GM10248 (cell line): ENCODE results near the gene MAN2A2.

Experiments
- CTCF ChIA-PET: fragments of 300-600 bp; sonication (Branson Sonifier 250); formaldehyde crosslinking; extraction: SDS; loops from one replicate; lab custom pipeline; 2021; ENCODE audit warnings: antibody characterized with exemption; lab: Yijun Ruan, JAX
- POLR2A ChIA-PET: fragments of 350-650 bp; sonication (Branson Sonifier 250); formaldehyde crosslinking; extraction: SDS; loops from one replicate; lab custom pipeline; 2020; ENCODE audit warnings: antibody characterized with exemption; lab: Yijun Ruan, JAX
- DNase-seq: peaks from one replicate; pipeline ENCODE4 v3.0.0; 2012; ENCODE audit errors: extremely low spot score
- TF ChIP-seq, protein P1 (sequence below): IDR thresholded peaks from 2 replicates; pipeline ENCODE4 v1.5.1; 2012; ENCODE audit warnings: mild to moderate bottlenecking, low read depth; ENCODE audit errors: extremely low read depth, missing control alignments, control extremely low read depth

The MAN2A2 gene

DNA sequence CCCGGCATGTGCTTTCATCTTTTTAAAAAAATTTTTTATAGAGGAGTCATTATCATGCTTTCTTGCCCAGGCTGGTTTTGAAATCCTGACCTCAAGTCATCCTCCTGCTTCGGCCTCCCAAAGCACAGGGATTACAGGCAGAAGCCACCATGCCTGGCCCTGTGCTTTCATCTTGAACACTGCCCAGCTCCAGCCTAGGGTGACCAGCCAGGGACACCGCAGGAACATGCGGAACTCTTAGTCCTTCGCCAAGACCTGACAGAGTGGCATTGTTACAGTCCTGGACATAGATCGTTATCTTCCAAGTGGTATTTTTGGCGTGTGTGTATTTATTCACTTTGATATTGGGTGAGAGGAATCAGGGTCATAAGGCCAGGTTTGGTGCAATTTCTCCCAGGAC, 42.7 kb upstream of the MAN2A2 start:
- ChIA-PET POLR2A (no interaction called here), CTCF (interaction anchor here (1.2 kb wide), 1 partner anchor 42 kb away, joined by 3 read pairs; no protein-coding TSS in a partner anchor)
- DNase-seq: no peak
- TF ChIP-seq, protein P1, sequence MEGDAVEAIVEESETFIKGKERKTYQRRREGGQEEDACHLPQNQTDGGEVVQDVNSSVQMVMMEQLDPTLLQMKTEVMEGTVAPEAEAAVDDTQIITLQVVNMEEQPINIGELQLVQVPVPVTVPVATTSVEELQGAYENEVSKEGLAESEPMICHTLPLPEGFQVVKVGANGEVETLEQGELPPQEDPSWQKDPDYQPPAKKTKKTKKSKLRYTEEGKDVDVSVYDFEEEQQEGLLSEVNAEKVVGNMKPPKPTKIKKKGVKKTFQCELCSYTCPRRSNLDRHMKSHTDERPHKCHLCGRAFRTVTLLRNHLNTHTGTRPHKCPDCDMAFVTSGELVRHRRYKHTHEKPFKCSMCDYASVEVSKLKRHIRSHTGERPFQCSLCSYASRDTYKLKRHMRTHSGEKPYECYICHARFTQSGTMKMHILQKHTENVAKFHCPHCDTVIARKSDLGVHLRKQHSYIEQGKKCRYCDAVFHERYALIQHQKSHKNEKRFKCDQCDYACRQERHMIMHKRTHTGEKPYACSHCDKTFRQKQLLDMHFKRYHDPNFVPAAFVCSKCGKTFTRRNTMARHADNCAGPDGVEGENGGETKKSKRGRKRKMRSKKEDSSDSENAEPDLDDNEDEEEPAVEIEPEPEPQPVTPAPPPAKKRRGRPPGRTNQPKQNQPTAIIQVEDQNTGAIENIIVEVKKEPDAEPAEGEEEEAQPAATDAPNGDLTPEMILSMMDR: no peak

DNA sequence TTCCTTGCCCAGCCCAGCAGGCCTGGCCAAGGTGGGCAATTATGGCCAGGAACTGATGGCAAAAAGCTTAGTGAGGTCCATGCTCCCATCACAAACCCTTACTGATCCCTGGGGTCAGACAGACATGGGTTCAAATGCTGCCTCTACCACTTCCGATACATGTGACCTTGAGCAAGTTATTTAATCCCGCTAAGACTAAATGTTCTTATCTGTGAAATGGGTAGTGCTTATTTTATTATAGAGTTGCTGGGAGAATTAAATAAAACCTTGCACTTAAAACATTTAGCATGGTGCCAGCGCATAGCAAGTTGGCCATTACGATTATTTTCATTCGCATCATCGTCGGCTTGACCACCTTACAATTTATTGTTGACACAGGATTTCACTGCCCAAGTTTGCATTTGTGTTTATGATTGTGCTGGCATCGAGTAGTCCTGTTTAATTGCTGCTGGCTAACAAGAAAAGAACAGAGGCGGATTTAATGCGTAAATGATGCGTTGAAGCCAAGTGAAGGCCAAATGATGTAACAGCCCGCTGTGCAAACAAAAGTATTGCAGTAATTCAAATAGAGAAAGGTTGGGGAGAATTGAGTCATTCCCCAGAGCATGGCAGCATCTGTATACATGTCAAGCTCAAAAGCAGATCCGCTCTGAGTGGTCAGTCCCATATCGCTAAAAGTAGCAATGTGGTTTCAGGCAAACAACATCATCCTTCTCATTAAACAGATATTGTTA, 42.0 kb upstream of the MAN2A2 start:
- POLR2A ChIA-PET: no interaction called here
- DNase-seq: no peak
- CTCF ChIA-PET: no interaction called here
- TF ChIP-seq, protein P1: no peak

DNA sequence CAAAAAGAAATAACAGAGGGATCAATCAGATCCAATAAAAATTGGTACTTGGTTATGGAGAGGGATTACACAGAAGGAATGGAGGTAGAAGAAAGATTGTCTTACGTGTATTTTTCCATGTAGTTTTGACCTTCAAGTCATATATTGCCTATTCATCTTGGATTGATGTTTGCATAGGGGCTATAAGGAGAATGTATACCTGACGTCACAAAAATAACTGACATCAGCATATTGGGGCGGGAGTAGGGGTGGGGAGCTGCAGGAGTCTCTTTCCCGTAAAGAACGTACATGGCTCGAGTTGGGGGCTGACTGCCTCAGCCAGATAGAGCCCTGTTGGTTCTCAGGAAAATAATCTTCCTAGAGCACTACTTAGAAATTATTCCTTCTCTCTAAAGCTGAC, 40.6 kb upstream of the MAN2A2 start:
- DNase-seq: no peak
- TF ChIP-seq, protein P1: no peak
- CTCF ChIA-PET: interaction anchor here (1.9 kb wide), 1 partner anchor 10 kb away, joined by 4 read pairs; no protein-coding TSS in a partner anchor
- POLR2A ChIA-PET: no interaction called here

DNA sequence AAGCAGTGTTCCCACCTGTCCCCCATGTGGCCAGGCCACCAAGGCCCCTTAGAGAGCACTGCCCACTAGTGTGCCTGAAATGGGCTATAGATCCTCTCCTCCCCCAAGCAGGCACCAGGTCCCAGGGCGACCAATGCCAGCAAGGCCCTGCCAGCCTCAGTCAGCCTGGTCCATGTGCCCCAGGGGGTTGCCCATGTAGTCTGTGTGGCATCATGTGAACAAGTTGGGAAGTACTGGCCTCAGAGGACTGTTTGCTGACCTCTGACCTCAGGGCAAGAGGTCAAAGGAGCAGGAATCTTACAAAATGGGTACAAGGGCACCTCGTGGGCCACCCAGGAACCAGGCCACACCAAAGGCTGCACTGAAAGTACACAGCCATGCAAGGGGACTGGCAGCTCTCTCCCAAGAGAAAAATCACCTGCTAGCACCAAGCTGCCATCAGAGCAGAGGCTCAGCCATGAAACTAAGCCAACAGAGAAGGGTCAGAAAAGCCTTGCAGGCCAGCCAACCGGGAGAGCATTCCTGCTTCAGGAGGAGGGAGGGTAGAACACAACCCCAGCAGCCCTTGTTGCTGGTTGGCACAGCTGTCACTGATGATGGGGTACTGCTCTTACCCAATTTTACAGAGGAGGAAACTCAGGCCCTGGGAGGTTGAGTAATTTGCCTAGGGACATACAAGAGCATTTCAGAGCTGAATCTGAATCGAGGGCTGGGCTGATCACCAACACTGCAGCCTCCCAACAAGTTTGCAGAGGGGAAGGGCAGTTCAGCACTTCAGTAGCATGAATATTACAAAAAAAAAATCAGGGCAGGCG, 39.9 kb upstream of the MAN2A2 start:
- TF ChIP-seq, protein P1: no peak
- ChIA-PET POLR2A (no interaction called here), CTCF (interaction anchor here (1.2 to 1.9 kb wide), 3 partner anchors 11 to 36 kb away, joined by 3 to 4 read pairs (median 3); no protein-coding TSS in a partner anchor)
- DNase-seq: no peak

DNA sequence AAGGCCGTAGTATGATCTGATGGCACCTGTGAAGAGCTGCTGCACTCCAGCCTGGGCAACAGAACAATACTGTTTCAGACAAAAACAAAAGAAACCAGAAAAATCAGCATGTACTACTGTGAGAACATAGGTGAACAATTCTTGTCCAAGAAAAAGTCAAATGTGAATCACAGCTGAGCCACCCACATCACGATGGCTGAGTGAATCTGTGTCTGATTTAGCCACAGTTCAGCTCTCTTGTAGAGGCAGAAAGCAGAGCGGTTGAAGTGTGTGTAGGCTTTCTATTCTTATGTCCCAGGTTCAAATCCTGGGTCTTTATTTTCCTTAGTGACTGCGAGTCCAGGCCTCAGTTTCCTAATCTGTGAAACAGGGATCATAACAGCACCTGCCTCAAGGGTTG, 39.1 kb upstream of the MAN2A2 start:
- DNase-seq: no peak
- TF ChIP-seq, protein P1: no peak
- POLR2A ChIA-PET: no interaction called here
- CTCF ChIA-PET: interaction anchor here (1.2 to 1.9 kb wide), 3 partner anchors 12 to 37 kb away, joined by 3 to 4 read pairs (median 3); no protein-coding TSS in a partner anchor

DNA sequence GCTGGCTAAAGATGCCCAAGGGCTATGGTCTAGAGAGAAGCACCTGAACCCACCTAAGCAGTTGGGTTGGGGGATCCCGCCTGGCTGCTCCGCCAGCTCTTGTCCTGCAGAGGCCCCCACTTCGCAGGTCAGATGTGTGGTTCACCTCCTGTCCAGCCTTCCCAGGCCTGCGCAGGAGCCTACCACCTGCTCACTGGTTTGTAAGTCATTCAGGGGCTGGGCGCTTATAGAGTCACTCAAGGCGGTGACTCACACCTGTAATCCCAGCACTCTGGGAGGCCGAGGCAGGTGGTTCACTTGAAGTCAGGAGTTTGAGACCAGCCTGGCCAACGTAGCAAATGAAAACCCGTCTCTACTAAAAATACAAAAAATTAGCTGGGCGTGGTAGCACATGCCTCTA, 38.6 kb upstream of the MAN2A2 start:
- no peak for DNase-seq
- TF ChIP-seq, protein P1: no peak
- CTCF ChIA-PET: interaction anchor here (1.2 kb wide), 1 partner anchor 38 kb away, joined by 3 read pairs; no protein-coding TSS in a partner anchor
- POLR2A ChIA-PET: no interaction called here
